ENCODE measurements around the gene SLIT3.
A peak's percentile ranks its signal among the peaks of the same experiment; 100 is the strongest.

The SLIT3 gene

DNA sequence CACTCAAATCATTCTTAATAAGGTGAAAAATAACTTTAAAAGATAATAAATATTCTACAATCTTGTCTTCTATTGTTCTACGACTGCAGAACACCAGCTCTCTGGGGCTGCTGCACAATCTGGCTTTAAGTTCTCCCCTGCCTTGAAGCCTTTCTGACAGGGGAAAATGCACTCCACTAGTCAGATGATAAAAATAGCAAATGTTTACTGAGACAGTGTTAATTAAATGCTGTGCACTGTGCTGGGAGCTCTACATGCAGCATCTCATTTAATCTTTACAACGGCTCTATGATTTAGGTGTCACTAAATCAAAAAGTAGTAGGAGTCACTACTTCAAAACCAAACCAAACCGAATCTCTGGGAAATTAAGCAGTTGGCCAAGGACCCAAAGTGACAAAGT is 132.7 kb downstream of the SLIT3 start:
- no peak overlapping the region for H3K4me3 ChIP-seq (ENCODE audit: low read length)
- H3K9me3 ChIP-seq (replicated peaks; ENCODE audit: low read length): no peaks in the 10 kb centered on the region
- peaks cover 16% of the 10 kb centered on the region for H3K27me3 ChIP-seq (ENCODE audit: control insufficient read depth, insufficient read depth, low read length)

DNA sequence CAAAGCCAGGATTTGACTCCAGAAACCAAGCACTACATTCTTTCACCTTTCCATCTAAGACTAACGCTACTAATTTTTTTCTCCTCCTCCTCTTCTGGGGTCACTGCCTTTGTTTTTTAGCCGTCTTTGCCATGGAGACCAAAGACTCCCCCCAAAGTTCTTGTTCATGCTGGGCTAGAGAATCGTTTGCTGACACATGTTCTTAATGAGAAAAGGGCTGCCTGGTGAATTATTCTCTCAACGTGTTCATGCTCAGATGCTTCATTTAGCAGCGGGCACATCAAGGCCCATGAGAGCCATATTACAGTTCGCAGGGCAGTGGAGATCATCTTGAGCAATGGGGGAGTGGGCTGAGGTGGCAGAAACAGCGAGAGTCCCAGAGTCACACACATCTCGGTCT is 134.9 kb downstream of the SLIT3 start:
- Histone ChIP-seq H3K4me3 (ENCODE audit: low read length) (no peak overlapping the region), H3K9ac (ENCODE audit: low read depth, low read length) (no peak overlapping the region), H3K4me2 (ENCODE audit: low read length) (no peak overlapping the region), H3K9me3 (replicated peaks; ENCODE audit: low read length) (no peaks in the 10 kb centered on the region), H3K27me3 (ENCODE audit: control insufficient read depth, insufficient read depth, low read length) (peaks cover 4% of the 10 kb centered on the region), H3K36me3 (ENCODE audit: insufficient read depth, low read length) (no peaks in the 10 kb centered on the region), H3K4me1 (ENCODE audit: control insufficient read depth, insufficient read depth, low read length) (peaks cover 34% of the 10 kb centered on the region)

More for the DNA sequence above, 132.7 kb downstream of the SLIT3 start:
- H3K9ac ChIP-seq (ENCODE audit: low read depth, low read length): no peak overlapping the region
- H3K36me3 ChIP-seq (ENCODE audit: insufficient read depth, low read length): no peaks in the 10 kb centered on the region
- no peak overlapping the region for H3K4me2 ChIP-seq (ENCODE audit: low read length)
- H3K4me1 ChIP-seq (ENCODE audit: control insufficient read depth, insufficient read depth, low read length): peaks cover 16% of the 10 kb centered on the region

DNA sequence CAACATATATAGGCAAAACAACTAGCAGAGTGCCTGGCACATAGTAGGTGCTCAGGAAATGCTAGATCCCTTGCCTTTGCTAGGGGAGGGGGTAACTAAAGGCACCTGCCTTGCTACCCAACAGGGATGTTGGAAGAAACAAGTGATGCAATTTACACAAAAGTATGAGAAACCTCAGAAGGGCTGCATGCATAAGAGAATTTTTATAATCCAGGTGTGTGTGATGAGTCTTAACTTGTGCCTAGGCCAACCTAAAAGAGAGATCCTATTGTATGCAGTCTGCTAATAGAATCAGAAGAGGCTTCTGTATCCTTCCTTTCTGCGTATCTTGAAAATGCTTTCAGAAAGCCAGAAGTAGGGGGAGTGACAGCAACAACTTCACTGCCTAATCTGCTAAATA is 135.9 kb downstream of the SLIT3 start:
- Histone ChIP-seq H3K36me3 (ENCODE audit: insufficient read depth, low read length) (no peaks in the 10 kb centered on the region), H3K9me3 (replicated peaks; ENCODE audit: low read length) (no peaks in the 10 kb centered on the region), H3K9ac (ENCODE audit: low read depth, low read length) (peak overlapping the region; percentile 19), H3K4me1 (ENCODE audit: control insufficient read depth, insufficient read depth, low read length) (peaks cover 44% of the 10 kb centered on the region), H3K27me3 (ENCODE audit: control insufficient read depth, insufficient read depth, low read length) (peaks cover 1% of the 10 kb centered on the region), H3K4me3 (ENCODE audit: low read length) (no peak overlapping the region), H3K4me2 (ENCODE audit: low read length) (no peak overlapping the region)

DNA sequence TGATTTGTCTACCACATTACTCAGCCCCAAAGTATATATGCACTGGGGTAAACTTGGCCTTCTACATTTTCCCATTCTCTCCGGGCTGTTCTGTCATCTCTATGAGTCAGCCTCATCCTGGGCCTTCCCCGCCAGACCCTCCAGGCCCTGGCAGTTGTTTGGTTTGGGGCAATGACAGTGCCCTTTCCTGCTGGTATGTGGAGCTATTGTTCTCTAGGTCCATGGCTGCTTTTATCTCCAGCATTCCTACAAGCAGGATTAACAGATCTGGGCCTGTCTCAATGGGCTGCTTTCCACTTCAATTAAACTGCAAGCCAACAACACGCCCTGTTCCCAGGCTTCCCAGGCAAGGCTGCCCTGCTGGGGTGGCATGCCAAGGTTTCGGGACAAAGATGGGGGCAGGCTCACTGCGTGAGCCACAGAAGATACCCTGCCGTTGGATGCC is 136.4 kb downstream of the SLIT3 start:
- Histone ChIP-seq H3K4me2 (ENCODE audit: low read length) (peak overlapping the region; percentile 26), H3K9ac (ENCODE audit: low read depth, low read length) (peak overlapping the region; percentile 19), H3K4me3 (ENCODE audit: low read length) (no peak overlapping the region), H3K9me3 (replicated peaks; ENCODE audit: low read length) (no peaks in the 10 kb centered on the region), H3K27me3 (ENCODE audit: control insufficient read depth, insufficient read depth, low read length) (no peaks in the 10 kb centered on the region), H3K36me3 (ENCODE audit: insufficient read depth, low read length) (no peaks in the 10 kb centered on the region), H3K4me1 (ENCODE audit: control insufficient read depth, insufficient read depth, low read length) (peaks cover 44% of the 10 kb centered on the region)

DNA sequence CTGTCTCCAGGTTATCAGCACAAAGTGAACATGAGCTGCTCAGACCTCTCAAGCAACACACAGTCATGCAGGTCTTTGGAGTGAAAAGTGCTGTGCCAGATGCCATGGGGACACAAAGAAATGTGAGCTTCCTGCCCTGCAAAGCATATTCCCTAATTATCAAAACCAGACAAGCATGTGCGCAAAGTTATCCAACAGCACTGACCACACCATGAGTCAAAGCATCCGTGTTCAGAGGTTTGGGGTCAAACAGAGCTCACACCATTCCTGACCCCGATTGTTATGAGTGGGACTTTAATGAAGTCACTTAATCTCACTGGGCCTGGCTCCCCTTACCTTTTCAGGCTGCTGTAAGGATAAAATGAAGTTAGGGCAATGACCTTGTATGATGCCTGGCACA is 138.5 kb downstream of the SLIT3 start:
- no peaks in the 10 kb centered on the region for H3K36me3 ChIP-seq (ENCODE audit: insufficient read depth, low read length)
- H3K4me3 ChIP-seq (ENCODE audit: low read length): no peak overlapping the region
- peaks cover 44% of the 10 kb centered on the region for H3K4me1 ChIP-seq (ENCODE audit: control insufficient read depth, insufficient read depth, low read length)
- H3K4me2 ChIP-seq (ENCODE audit: low read length): peak overlapping the region; percentile 71
- H3K9ac ChIP-seq (ENCODE audit: low read depth, low read length): no peak overlapping the region
- H3K27me3 ChIP-seq (ENCODE audit: control insufficient read depth, insufficient read depth, low read length): no peaks in the 10 kb centered on the region
- no peaks in the 10 kb centered on the region for H3K9me3 ChIP-seq (replicated peaks; ENCODE audit: low read length)

DNA sequence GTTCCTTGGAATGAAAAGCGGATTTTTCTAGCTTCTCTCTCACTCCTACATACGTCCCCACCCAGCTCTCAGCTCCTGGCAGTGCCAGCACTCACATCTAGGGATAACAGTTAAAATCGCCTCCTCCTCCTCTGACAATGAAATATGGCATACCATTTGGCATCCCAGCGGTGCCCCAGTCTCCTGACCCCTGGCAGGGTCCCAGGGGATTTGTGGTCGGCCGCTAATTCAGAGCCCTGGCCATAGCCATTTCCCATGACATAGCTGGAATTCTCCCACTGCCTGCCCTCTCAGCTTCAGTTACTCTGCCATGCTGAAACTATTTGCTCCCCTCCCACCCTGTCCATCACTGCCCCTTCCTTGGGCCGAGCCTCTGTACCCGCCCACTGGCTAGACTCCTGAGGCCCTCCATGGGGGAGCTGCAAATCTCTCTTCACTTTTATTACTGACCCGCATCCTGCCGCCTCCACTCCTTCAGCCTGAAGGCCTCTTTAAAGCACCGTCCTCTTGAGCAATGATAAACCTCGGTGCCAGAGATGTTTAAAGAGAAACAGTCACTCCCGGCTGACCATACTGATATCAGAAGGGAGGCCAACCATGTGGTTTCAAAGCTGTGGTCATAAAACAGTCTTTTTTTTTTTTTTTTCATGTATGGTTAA is 139.8 kb downstream of the SLIT3 start:
- H3K36me3 ChIP-seq (ENCODE audit: insufficient read depth, low read length): no peaks in the 10 kb centered on the region
- H3K27me3 ChIP-seq (ENCODE audit: control insufficient read depth, insufficient read depth, low read length): peaks cover 5% of the 10 kb centered on the region
- peak overlapping the region; percentile 68 for H3K9ac ChIP-seq (ENCODE audit: low read depth, low read length)
- H3K4me1 ChIP-seq (ENCODE audit: control insufficient read depth, insufficient read depth, low read length): peaks cover 44% of the 10 kb centered on the region
- H3K4me2 ChIP-seq (ENCODE audit: low read length): peak overlapping the region; percentile 71
- H3K4me3 ChIP-seq (ENCODE audit: low read length): peak overlapping the region; percentile 28
- no peaks in the 10 kb centered on the region for H3K9me3 ChIP-seq (replicated peaks; ENCODE audit: low read length)

DNA sequence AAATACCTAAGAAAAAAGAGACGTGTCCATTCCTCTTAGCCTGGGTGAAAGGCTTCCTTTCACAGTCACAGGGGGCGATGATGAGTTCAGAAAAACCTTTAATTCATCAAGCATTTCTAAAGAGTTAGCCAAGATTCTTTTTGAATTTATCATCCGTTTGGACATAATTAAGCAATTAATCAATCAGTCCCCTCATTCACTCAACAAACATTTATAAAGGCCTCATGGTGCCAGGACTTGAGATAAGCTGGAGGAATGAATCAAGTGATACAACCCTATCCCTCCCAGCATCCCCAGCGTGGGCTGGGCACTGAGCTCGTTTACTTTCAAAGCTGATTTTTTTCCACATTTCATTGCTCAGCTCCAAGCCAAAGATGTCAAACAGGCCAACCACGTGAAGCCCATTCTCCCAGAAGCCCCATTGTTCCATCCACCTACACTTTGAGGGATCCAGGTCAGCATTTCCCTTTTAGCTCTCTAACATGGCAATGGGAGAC is 140.5 kb downstream of the SLIT3 start:
- Histone ChIP-seq H3K4me3 (ENCODE audit: low read length) (peak overlapping the region; percentile 28), H3K9me3 (replicated peaks; ENCODE audit: low read length) (no peaks in the 10 kb centered on the region), H3K4me2 (ENCODE audit: low read length) (peak overlapping the region; percentile 71), H3K36me3 (ENCODE audit: insufficient read depth, low read length) (no peaks in the 10 kb centered on the region), H3K27me3 (ENCODE audit: control insufficient read depth, insufficient read depth, low read length) (peaks cover 12% of the 10 kb centered on the region), H3K4me1 (ENCODE audit: control insufficient read depth, insufficient read depth, low read length) (peaks cover 44% of the 10 kb centered on the region), H3K9ac (ENCODE audit: low read depth, low read length) (peak overlapping the region; percentile 68)

DNA sequence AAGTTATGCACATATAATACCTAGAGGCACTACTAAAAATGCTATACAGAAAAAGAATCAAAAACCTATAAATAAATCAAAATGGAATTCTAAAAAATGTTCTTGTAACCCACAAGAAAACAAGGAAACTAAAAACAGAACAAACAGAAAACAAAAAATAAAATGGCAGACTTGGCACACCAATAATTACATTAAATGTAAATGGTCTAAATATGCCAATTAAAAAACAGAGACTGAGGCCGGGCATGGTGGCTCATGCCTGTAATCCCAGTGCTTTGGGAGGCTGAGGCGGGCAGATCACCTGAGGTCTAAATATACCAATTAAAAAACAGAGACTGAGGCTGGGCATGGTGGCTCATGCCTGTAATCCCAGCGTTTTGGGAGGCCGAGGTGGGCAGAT is 142.2 kb downstream of the SLIT3 start:
- Histone ChIP-seq H3K27me3 (ENCODE audit: control insufficient read depth, insufficient read depth, low read length) (peaks cover 19% of the 10 kb centered on the region), H3K4me2 (ENCODE audit: low read length) (no peak overlapping the region), H3K9me3 (replicated peaks; ENCODE audit: low read length) (no peaks in the 10 kb centered on the region), H3K9ac (ENCODE audit: low read depth, low read length) (no peak overlapping the region), H3K4me3 (ENCODE audit: low read length) (no peak overlapping the region), H3K36me3 (ENCODE audit: insufficient read depth, low read length) (no peaks in the 10 kb centered on the region), H3K4me1 (ENCODE audit: control insufficient read depth, insufficient read depth, low read length) (peaks cover 31% of the 10 kb centered on the region)

DNA sequence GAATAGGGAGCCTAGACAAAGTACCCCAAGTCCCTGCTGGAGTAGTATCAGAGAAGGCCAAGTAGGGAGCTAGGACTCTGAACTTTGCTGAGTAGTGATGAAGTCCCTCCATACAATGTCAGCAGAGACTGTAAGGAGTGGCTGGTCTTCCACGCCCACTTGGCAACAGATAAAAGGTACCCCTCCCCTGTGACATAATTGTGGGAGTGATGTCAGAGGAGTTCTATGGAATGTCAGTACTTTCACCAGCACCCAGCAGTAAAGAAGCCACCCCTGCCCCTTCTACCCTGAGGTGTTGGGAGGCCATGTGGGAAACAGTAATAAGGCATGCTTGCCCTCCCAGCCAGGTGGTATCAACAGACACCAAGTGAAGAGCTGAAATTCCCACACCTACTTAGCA is 143.9 kb downstream of the SLIT3 start:
- peaks cover 20% of the 10 kb centered on the region for H3K4me1 ChIP-seq (ENCODE audit: control insufficient read depth, insufficient read depth, low read length)
- H3K4me3 ChIP-seq (ENCODE audit: low read length): no peak overlapping the region
- no peaks in the 10 kb centered on the region for H3K9me3 ChIP-seq (replicated peaks; ENCODE audit: low read length)
- no peak overlapping the region for H3K9ac ChIP-seq (ENCODE audit: low read depth, low read length)
- no peaks in the 10 kb centered on the region for H3K36me3 ChIP-seq (ENCODE audit: insufficient read depth, low read length)
- H3K27me3 ChIP-seq (ENCODE audit: control insufficient read depth, insufficient read depth, low read length): peaks cover 26% of the 10 kb centered on the region
- H3K4me2 ChIP-seq (ENCODE audit: low read length): no peak overlapping the region

DNA sequence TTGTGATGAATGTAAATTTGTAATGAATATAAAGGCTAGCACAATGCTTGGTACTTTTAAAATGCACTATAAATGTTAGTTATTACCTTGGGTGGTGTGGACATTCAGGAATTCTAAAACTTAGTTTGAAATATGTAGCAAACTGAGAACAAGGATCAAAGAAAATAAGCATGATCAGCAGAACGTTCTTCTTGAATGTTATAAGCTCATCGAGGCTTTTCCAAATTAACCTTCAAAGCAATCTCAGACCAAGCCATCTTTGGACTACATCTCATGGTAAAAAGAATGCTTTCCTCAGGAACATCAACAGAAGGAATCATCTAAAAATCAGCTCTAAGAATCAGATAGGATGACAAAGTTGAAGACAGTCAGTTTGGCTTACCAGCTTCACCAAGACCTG is 146.3 kb downstream of the SLIT3 start:
- Histone ChIP-seq H3K4me3 (ENCODE audit: low read length) (no peak overlapping the region), H3K4me1 (ENCODE audit: control insufficient read depth, insufficient read depth, low read length) (no peaks in the 10 kb centered on the region), H3K27me3 (ENCODE audit: control insufficient read depth, insufficient read depth, low read length) (peaks cover 37% of the 10 kb centered on the region), H3K9me3 (replicated peaks; ENCODE audit: low read length) (no peaks in the 10 kb centered on the region), H3K9ac (ENCODE audit: low read depth, low read length) (no peak overlapping the region), H3K36me3 (ENCODE audit: insufficient read depth, low read length) (no peaks in the 10 kb centered on the region), H3K4me2 (ENCODE audit: low read length) (no peak overlapping the region)

DNA sequence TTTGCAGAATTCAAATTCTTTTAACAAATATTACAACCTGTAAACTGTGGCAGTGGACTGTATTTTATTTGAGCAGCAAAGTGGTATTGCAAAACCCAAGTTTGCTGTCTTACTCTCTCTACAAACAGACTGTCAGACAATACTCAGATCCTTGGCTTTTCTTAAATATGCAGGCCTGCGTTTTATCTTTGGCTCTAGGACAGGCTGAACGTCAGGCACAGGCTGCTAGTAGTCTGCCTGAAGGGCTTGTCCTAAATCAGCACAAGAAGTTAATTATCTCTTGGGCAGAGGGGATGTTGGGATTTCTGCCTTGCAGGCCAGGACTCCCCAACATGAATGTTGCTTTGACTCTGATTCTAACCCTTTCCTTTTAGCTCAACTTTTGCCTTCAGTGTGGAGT is 147.5 kb downstream of the SLIT3 start:
- no peaks in the 10 kb centered on the region for H3K36me3 ChIP-seq (ENCODE audit: insufficient read depth, low read length)
- H3K4me3 ChIP-seq (ENCODE audit: low read length): no peak overlapping the region
- H3K4me1 ChIP-seq (ENCODE audit: control insufficient read depth, insufficient read depth, low read length): no peaks in the 10 kb centered on the region
- no peak overlapping the region for H3K4me2 ChIP-seq (ENCODE audit: low read length)
- H3K27me3 ChIP-seq (ENCODE audit: control insufficient read depth, insufficient read depth, low read length): peaks cover 37% of the 10 kb centered on the region
- no peak overlapping the region for H3K9ac ChIP-seq (ENCODE audit: low read depth, low read length)
- no peaks in the 10 kb centered on the region for H3K9me3 ChIP-seq (replicated peaks; ENCODE audit: low read length)

DNA sequence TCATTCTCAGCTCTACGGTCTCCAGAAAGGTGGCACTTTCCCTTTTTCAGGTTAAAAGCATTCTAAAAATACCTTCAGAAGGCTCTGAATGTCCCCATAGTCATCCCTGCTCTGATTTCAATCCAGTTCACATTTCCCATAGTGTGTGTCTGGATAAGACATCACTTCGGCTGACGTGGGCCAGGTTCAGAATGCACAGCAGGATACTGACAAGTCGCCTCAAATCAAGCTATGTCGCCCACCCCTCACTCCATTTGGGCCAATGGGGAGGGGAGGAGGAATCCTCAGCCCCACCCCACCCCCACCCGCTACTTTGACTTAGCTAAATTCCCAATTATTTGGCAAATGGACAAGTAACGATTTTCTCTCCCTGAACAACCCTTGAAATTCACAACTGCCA is 148.0 kb downstream of the SLIT3 start:
- H3K9ac ChIP-seq (ENCODE audit: low read depth, low read length): no peak overlapping the region
- peaks cover 37% of the 10 kb centered on the region for H3K27me3 ChIP-seq (ENCODE audit: control insufficient read depth, insufficient read depth, low read length)
- H3K4me3 ChIP-seq (ENCODE audit: low read length): no peak overlapping the region
- no peaks in the 10 kb centered on the region for H3K36me3 ChIP-seq (ENCODE audit: insufficient read depth, low read length)
- no peaks in the 10 kb centered on the region for H3K9me3 ChIP-seq (replicated peaks; ENCODE audit: low read length)
- no peak overlapping the region for H3K4me2 ChIP-seq (ENCODE audit: low read length)
- no peaks in the 10 kb centered on the region for H3K4me1 ChIP-seq (ENCODE audit: control insufficient read depth, insufficient read depth, low read length)

All from skeletal muscle satellite cell (primary cell).